ENCODE measurements around the gene RASGEF1C.

DNA sequence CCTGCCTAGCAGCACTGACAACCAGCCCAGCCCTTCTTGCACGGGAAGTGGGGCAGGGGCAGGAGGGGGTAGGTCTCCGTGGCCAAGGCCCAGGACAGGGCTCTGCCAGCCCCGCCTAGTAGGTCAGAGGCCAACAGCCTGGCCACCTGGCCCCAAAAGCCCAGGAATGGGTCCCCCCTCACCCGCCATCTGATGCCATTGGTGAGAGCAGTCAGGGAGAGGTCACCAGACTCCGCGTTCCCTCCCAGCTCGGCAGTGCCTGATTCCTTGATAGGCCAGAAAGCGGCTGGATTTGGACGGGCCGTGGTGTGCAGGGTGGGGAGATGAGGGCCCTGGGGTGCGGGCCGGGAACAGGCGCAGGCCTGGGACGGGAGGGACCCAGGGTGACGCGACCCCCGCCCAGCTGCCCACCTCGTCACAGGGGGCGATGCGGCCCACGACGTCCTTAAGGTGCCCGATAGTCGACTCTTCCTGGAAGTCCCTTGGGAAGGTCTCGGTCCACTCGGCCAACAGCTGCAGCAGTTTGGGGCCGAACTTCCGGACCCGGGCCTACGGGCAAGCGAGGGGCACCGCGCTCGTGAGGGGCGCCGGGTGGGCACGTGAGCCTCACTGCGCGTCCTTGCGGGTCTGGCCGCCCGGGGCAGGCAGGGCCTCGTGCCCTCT, 72.9 kb downstream of the RASGEF1C start:
- TF ChIP-seq, protein P1, sequence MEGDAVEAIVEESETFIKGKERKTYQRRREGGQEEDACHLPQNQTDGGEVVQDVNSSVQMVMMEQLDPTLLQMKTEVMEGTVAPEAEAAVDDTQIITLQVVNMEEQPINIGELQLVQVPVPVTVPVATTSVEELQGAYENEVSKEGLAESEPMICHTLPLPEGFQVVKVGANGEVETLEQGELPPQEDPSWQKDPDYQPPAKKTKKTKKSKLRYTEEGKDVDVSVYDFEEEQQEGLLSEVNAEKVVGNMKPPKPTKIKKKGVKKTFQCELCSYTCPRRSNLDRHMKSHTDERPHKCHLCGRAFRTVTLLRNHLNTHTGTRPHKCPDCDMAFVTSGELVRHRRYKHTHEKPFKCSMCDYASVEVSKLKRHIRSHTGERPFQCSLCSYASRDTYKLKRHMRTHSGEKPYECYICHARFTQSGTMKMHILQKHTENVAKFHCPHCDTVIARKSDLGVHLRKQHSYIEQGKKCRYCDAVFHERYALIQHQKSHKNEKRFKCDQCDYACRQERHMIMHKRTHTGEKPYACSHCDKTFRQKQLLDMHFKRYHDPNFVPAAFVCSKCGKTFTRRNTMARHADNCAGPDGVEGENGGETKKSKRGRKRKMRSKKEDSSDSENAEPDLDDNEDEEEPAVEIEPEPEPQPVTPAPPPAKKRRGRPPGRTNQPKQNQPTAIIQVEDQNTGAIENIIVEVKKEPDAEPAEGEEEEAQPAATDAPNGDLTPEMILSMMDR (conservative IDR thresholded peaks at IDR 0.05; ENCODE audit: low read depth in 2 of 2), result no peak
- TF ChIP-seq EZH2phosphoT487 (IDR thresholded peaks at IDR 0.05; ENCODE audit: unreplicated experiment), result no peak

All from GM23338 (cell line).